HG03354 (cell line): ENCODE results near the gene CDH24.
A peak's percentile ranks its signal among the peaks of the same experiment; 100 is the strongest.

Experiments
- ATAC-seq: cut with Tn5 transposase; IDR thresholded peaks from one replicate; pipeline ENCODE4 v1.9.1; 2021; ENCODE audit warnings: mild to moderate bottlenecking; ENCODE audit not compliant: unreplicated experiment, poor library complexity, severe bottlenecking

CDH24 gene

DNA sequence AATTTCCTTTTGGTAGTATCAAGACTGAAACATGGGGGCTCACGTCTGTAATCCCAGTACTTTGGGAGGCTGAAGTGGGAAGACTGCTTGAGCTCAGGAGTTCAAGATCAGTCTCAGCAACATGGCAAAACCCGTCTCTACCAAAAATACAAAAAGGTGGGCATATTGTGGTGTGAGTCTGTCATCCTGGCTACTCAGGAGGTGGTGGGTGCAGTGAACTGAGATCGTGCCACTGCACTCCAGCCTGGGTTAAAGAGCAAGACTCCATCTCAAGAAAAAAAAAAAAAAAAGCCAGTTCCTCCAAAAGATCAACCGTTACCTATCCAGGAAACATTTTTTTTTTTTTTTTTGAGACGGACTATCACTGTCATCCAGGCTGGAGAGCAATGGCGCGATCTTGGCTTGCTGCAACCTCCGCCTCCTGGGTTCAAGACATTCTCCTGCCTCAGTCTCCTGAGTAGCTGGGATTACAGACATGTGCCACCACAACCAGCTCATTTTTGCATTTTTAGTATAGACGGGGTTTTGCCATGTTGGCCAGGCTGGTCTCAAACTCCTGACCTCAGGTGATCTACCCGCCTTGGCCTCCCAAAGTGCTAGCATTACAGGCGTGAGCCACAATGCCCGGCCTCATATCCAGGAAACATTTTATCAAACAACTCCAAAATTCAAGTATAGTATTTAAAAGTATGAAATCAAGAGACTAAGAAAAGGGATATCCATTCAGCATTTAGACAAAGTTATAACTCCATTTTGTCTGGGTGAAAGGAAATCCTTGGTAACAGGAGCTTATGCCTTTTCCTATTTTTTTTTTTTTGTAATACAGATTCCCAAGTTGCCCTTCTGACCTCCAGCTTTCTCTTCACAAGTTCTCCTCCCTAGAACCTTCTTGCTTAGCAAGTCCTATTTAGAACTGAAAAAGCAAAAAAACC, 34.2 kb upstream of the CDH24 start:
- no peak for ATAC-seq

DNA sequence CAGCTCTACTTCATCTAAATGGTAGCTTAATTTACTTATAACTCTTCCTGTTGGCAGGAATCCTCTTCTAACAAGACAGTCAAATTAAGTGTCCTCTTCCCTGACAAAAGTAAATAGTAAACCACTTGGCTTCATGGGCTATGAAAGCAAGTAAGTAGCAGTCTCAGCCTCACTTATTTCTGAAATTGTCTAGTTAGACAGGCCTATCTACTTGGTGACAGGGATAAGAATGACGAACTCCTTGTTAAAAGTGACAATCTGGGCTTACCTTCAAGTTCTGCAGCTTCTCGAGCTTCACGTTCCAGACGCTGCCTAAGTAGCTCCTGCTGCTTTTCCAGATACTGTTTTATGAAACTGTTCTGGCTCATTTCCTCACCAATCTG, 32.9 kb upstream of the CDH24 start:
- no peak for ATAC-seq

DNA sequence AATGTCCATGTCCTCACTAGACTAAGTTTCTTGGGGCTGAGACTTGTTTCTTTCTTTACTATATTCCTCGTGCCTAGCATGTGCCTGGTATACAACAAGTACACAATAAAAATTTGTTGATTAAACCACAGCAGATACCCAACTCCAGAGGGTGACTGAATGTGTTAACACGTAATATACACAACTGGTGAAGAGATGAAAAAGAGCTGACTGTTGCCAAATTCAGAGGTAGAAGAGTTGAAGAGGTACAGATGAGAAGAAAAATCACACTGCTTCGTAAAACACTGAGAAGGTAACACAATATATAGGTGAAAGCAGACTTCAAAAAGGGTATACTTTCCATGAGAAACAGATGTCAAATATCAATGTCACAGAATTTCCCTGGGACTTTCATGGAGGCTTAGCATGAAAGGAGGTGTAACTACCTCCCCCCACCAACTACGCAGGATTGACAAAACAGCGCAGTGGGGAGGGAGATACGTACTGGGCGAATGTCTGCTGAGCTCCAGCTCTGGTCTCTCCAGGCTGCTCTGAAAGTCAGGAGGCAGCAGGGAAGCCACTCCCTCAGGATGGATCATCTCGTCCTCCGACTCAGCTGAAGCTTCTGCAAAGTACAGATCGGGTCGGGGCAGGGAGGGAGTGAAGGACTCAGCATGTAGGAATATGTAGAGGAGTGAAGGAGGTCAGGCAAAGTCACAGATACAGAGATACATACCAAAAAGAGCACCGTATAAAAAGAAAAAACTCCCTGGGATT, 32.4 kb upstream of the CDH24 start:
- ATAC-seq, result no peak

DNA sequence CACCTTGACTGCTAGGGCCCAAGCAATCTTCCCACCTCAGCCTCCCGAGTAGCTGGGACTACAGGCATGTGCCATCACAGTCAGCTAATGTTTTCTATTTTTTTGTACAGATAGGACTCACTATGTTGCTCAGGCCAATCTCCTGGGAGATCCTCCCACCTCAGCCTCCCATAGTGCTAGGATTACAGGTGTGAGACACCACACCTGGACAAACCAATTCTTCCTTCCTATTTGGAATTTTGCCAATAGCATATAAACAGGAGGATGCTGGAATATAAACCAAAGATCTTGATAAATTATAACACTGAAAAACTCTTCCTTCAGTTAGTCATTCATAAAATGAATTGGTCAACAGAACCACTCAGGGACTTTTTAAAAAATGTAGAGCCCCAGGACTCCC, 29.2 kb upstream of the CDH24 start:
- no peak for ATAC-seq

DNA sequence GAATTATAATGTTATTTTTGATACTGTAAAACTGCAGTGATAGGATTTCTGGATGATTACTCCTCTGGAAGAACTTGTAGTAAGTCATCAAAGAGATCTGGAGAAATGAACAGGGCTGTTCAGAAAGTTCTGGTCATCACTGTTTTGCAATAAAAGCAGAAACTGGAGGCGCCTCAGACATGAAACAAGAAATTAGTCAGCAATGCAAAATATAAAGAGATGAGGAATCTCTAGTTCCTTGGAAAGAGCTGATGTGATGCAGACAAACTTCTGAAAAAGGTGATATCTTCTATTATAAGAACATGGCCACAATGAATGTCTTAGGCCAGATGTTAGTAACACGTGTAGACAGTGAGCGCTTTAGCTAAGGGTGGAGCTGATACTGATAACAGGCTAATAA, 28.1 kb upstream of the CDH24 start:
- ATAC-seq, result no peak

DNA sequence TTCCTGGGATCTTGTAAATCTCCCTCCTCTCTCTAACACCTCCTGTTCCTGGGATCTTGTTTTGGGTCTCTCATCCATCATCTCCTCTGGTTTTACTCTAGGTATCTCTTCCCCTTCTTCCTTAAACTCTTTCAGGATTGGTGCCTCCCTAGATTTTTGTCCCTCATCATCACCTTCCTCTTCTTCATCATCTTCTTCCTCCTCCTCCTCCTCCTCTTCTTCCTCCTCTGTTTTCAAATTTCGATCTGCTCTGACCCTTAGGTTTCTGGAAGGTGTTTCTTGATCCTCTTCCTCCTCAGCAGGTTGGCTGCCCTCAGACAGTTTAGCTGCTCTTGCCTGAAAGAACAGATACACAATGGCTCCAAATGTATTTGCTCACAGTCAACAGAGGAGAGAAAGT, 23.2 kb upstream of the CDH24 start:
- ATAC-seq, result no peak

DNA sequence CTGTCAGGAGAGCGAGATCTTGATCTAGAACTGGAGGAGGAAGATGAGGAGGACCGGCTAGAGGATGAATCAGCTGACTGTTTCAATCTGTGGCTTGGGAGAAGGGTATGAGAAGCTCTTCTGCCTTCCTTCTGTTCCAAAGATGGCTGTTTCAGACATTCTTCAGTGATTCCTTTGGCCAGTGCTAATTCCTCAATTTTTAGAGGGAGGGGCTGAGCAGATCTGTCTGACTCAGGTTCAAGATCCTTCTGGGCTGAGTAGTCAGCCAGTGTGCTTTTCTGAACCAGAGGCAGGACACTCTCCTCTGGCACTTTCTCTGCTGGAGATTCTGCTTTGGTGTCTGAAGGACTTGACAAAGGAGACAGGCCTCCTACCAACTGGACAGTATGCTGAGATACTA, 22.4 kb upstream of the CDH24 start:
- ATAC-seq, result no peak

DNA sequence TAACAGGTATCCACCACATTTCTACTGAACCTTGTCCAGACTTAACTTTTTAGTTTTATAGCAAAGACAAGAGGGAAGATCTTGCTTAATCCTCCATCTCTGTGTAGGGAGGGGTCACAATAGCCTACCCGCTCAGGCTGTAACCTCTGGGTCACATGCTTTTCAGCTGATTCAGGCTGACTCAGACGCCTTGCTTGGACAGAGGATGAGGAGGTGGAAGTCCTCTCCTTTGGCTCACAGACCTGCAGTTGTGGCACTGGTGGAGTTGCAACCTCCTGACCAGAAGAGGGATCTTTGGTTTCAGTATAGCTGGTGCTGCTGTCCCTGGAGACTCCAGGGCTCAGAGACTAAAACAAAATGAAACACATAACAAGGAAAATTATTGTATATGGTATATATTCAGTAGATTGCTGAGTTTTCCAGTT, 21.4 kb upstream of the CDH24 start:
- ATAC-seq, result no peak

DNA sequence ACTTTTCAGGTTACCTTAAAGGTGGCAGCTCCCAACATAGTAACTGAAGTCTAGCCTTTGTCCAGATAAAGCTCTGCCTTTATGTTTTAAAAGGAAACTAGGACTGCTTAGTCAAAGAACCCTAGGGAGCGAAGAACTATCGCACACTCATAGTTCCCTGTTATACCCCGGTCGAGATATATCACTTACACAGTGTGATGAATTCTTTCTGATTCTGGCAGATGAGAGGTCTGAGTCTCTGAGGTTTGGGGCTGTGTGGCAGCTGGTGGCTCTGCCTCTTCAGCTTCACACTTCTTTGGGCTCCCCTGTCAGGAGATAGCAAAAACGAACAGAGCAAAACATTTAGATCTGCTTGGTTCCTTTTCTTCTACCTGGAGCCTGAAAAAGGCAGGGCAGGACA, 20.6 kb upstream of the CDH24 start:
- ATAC-seq, result no peak

DNA sequence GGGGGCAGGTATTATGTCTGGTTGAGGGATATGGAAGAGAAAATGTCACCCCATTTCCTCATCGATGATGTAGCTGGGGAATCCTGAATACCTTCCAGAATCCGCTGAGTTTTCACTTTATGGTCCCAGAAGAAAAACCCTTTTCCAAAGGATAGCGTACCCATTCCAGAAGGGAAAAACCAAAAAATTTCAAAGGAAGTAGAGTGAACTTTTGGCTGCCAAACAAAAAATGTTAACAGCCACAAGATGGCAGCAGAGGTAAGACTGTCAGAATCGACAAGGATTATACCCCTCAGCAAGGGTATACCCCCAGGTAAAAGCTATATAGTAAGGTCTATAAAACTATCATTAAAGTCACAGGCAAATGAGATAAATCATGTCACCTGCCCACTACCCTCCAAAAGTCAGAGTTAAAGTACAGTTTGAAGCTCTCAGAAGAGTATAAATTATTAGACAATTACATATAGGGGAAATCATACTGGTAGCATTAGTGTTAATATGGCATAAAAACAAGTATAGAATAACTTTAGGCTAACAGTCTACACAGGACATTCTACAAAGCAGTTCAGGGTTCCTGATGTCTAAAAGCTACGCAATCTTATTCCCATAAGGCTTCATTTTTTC, 19.6 kb upstream of the CDH24 start:
- ATAC-seq, result no peak

DNA sequence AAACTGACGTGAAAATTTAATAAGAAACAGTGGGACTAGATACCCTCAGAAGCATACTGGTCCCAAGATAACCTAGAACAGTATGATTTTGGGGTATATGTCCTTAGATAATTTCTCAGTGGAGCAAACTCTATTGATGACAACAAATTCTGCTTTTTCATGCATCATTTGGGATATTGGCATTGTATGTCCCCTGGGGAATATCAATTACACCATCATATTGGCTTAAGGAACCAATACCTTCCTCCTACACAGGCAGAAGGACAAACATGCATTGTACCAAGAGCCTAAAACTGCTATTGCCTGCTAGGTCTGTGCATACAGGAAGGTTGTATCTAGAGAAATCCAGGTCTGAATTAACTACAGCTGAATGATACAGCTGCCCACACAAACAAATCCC, 17.6 kb upstream of the CDH24 start:
- no peak for ATAC-seq

DNA sequence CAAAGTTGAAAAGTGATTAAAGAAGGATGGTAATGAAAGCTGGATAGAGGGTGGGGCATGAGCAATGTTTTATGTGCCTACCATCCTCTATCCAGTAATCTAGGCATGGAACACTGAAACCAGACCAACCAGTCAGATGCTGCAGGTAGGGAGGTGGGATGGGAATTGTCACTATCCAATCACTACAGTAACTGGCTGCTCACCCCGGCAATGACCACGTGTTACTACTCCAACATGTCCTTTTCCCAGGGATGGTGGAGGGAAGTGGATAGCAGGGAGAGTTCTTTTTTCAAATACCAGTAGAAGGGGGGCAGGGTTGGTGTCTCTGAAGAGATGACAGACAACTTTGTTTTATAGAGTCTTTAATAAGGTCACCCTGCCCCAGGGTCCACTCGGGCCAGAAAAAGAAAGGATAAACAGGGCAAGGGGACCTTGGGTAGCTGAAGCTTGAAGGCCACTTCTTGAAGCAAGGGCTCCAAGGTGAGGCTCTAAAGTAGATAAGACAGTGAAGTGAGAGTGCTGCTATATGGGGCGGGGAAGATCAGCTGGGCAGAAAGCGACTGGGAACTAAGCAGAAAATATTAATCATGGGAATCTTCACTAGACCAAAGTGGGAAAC, 14.7 kb upstream of the CDH24 start:
- no peak for ATAC-seq

DNA sequence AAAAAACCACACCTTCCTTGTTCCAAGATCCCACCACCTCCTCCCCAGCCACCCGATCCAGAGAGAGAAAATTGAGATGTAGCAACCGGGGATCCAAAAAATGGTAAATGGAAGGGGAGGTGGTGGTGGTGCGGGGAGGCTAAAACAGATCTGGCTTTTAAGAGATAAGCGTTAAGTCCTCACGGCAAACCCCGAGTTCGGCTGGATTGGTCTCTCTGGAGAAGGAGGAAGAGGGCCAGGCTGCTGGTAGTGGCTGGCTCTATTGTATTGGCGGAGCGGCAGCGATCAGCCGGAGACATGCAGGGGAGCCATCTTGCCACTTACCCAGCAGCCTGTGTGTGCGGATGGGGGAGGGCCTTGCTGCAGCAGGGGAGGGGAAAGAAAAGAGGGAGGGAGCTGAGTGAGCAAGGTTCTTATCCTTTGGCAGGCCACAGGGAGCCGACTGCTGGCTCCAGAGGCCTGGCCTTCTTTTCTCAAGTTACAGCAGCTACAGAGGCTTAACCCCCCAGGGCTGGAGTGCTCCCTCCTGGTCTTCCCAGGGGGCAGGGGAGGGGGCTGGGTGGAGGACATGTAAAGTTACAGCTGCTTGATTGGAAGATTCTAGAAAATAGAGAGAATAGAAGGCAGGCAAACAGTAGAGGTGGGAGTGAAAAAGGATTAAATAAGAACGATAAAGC, 14.1 kb upstream of the CDH24 start:
- ATAC-seq, result peak; percentile 89

DNA sequence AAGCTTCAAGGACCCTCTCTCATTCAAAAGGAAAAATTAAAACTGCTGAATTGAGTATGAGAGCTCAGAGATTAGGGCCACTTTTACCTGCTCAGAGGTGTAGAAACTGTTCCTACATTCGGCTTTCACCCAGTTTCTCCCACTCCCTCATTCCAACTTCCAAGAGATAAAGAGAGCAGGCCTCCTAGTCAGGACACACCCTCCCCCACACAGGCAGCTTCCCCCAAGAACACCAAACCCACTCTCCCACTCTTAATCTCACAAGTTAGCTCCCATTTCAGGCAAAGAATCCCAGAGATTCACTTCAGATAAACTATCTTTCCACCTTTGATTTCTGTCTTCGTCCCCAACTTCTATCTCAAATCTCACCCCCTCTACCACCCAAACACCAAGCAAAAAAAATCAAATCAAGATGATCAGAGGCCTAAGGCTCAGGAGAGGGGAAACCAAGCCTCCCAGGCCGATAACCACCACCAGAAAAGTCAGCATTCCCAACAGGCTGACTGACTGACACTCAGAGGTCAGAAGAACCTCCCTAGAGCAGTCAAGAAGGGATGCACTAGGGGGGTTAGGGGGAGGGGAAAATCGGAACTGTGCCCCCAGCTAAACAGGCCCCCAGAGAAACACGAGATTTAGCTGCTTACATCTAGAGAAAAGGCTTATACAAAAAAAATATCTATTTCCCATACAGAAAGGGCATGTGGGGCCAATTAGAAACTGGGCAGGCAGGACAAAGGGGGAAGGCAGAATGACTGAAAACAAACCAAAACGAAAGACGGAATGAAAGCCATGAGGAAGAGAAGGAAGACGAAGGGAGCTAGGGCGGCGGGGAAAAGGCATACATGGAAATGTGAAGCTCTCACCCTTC, 13.2 kb upstream of the CDH24 start:
- no peak for ATAC-seq

DNA sequence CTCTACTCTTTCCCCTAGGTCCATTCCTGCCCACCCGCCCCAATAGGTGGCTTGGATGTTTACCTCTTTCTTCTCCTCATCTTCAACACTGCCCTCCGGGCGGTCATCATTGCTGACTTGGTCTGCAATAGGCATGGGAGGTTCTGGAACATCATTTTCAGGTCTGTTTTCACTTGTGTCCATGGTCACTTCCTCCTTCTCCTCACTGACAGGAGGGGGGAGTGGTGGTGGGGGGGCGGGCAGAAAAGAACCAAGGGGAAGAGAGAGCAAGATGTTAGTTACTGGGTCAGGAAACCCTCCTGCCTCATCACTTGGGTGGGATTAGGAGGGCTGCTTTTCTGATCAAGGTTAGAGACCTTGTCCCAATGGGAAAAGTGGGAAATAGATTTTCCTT, 12.1 kb upstream of the CDH24 start:
- ATAC-seq, result no peak

DNA sequence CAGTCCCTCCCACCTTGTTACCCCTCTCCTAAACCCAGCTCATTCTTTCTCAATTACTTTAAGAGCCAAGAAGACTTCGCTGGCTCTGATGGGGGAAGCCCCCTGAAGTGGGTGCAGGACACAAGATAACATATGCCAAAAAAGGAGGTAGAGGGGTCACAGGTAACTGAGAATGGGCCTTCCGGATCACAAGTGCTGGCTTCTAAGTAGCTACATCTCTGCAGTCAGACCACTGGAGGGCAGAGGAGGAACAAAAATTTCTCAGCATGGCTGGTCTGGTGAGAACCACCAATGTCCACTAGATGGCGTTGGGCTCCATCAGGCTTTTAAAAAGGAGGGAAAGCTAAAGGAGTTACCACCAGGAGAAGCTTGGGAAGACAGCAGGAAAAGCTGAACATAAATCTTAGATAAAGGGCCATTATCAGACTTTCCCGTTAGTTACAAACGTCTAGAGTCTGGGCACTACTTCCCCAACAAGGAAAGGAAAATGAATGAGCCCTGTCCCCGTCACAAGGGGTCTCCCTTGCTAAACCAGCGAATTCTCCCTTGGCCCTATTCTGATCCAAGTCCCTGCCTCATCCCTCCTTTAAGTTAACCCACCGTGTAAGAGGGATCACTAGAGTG, 11.6 kb upstream of the CDH24 start:
- peak; percentile 80 for ATAC-seq

DNA sequence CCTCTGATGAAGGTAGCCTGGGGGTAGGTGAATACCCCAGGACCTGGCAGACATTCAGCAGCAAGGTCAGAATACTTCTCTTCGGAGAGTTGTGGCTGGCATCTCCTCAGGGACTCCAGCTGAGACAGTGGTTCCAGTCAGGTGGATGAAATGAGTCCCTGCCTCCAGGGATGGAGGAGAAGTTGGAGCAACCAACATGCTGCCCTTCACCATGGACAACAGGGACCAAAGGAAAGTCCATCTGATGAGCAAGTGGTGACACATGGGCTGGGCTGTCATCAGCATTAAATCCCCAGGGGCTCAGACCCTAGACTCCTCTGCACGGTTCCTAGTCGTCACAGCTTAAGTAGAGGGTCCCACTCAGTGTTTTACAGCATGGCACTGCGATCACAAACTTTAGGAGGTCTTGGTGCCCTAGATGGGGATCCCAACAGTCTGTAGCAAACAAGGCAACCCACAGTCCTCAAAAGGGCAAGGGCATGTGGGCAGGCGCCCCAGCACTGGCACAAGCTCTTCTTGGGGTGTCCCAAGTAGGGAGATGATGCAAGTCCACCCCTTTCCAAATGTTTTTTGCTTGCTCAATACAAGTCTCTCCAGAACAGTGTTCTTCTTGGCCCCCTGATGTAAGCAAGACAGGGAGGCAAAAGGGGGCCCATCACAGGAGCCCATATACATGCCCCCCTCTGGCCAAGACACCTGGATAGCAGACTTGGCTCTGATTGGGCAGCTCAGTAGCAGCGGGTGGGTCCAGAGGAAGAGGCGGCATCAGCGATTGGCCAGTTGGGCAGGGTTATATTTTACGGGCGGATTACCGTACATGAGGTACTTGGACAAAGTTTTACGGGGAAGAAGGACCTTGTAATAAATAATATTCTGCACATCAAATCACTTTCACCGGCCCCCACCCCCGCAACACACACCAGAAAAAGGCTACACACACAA, 10.8 kb upstream of the CDH24 start:
- ATAC-seq, result no peak
